Activated T-cell treated with anti-CD3 and anti-CD28 coated beads, Interleukin-2, amount 50 U/mL, for 72 hours (primary cell): ENCODE data around the gene CDKN1A. TPM values are rescaled to one million over a fixed set of nuclear protein-coding genes. Genes with fewer than 3 reads are reported as not detected.
A peak's percentile ranks its signal among the peaks of the same experiment; 100 is the strongest.

ENCODE experiments used
- ATAC-seq, 2 donors: fragments of 150-1000 bp; cut with Tn5 transposase; replicated peaks in 1 of 2; 2 replicates each; pipeline ENCODE4 v1.10.0; 2021; ENCODE audit warnings: moderate library complexity in 2 of 2, mild to moderate bottlenecking in 1 of 2
- DNase-seq, 2 donors: peaks; one replicate each; pipeline ENCODE4 v3.0.0; 2021 to 2022; ENCODE audit warnings: mixed read lengths in 1 of 2
- H3K27ac Mint-ChIP-seq: one replicate; pipeline ENCODE4 v1.8.0; 2022; ENCODE audit warnings: mild to moderate bottlenecking, moderate library complexity, mixed read lengths
- H3K27me3 Mint-ChIP-seq: one replicate; pipeline ENCODE4 v1.8.0; 2022; ENCODE audit warnings: low read depth, mixed read lengths
- H3K36me3 Mint-ChIP-seq, 2 donors: one replicate each; pipeline ENCODE4 v1.8.0; 2022; ENCODE audit warnings: mixed read lengths in 2 of 2, mild to moderate bottlenecking in 1 of 2; ENCODE audit not compliant: insufficient read depth in 2 of 2
- H3K4me1 Mint-ChIP-seq: one replicate; pipeline ENCODE4 v1.8.0; 2022; ENCODE audit warnings: low read depth, mixed read lengths
- H3K4me3 Mint-ChIP-seq, 2 donors: one replicate each; pipeline ENCODE4 v1.8.0; 2022; ENCODE audit warnings: mild to moderate bottlenecking in 2 of 2, mixed read lengths in 2 of 2, moderate library complexity in 2 of 2
- H3K9me3 Mint-ChIP-seq, 2 donors: one replicate each; pipeline ENCODE4 v1.8.0; 2022; ENCODE audit warnings: mixed read lengths in 2 of 2
- total RNA-seq, 2 donors: library from RNA; stranded (reverse); gene quantifications; one replicate each; pipeline ENCODE4 v1.2.3, GENCODE V29; 2022

The CDKN1A gene
- total RNA-seq, 2 donors from 2014 or later, result 59.9 to 60.4 TPM

- Mint-ChIP-seq H3K9me3 (no peaks in the 10 kb centered on the region), H3K4me1 (peaks cover 5% of the 10 kb centered on the region), H3K27ac (no peak overlapping the region), H3K4me3 (no peak overlapping the region), H3K36me3 (no peaks in the 10 kb centered on the region), H3K27me3 (peaks cover 27% of the 10 kb centered on the region)
- DNase-seq (no peak), ATAC-seq (peak in 1 of 2 donors; percentile 20)
Observed at GRCh38 chr6:36662380-36662779, 16.1 kb upstream of the CDKN1A start.

DNA sequence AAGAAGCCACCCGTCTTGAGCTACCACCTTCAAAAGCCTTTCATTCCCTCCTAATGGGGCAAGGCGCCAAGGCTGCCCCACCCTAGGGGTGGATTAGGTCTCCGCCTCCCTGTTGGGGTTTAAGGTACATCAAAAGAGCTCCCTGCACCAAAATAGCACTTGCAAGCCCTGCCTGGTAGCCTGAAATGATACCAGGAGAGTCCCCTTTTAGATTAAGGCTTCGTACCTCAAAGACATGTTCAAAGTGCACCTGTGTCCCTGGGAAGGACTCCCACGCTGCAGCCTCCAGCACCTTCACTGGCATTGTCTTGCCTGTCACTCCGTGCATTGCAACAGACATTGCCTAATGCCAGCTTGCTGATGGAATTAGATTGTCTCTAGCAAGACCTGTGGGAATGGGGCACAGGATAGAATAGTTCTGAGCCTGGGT lies 15.7 kb upstream of the CDKN1A start:
- peaks cover 5% of the 10 kb centered on the region for H3K4me1 Mint-ChIP-seq
- no peak overlapping the region for H3K27ac Mint-ChIP-seq
- ATAC-seq, result peak in 1 of 2 donors; percentile 24
- DNase-seq, result no peak
- no peaks in the 10 kb centered on the region for H3K9me3 Mint-ChIP-seq
- H3K27me3 Mint-ChIP-seq, result peaks cover 23% of the 10 kb centered on the region
- H3K36me3 Mint-ChIP-seq, result no peaks in the 10 kb centered on the region
- no peak overlapping the region for H3K4me3 Mint-ChIP-seq

DNA sequence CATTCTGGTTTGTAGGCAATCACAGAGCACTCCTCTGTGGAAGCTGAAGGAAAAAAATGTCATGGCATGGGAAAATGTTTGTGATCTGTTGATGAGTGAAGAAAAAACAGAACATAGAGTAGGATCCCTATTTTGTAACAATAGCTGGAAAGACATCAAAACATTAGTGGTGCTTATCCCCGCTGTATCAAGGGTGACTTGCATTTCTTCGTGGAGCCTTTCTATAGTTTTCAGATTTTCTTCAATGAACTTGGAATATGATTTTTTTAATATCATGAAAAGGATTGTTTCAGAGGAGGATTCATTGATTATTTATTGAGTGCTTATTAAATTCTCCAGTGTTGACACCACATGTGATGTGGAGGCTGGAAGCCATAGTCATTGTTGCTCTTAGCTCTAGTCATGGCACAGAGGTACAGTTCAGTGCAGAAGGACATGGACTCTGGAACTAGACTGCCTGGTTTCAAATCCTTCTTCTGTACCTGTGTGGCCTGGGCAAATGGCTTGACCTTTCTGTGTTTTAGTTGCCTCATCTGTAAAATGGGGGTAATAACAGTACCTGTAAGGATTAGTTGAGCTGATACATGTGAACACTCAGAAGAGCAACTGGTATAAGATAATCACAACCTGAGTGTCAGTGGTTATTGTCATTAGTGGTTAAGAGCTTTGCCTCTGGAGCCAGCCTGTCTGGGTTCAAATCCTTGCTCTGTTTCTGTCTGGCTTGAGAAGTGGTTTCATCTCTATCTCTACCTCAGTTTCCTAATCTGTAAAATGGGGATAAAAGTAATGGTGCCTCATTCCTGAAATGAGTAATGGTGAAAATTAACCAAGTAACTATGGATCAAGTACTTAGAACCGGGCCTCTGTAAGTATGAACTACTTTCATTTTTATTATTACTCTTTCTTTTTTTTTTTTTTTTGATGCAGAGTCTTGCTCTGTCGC lies 14.7 kb upstream of the CDKN1A start:
- no peak for DNase-seq
- Mint-ChIP-seq H3K9me3 (no peaks in the 10 kb centered on the region), H3K27me3 (peaks cover 19% of the 10 kb centered on the region), H3K4me1 (peaks cover 5% of the 10 kb centered on the region), H3K4me3 (no peak overlapping the region), H3K27ac (no peak overlapping the region), H3K36me3 (no peaks in the 10 kb centered on the region)
- peak in 1 of 2 donors; percentile 41 for ATAC-seq

- no peak for ATAC-seq
- Mint-ChIP-seq H3K4me3 (no peak overlapping the region), H3K9me3 (no peaks in the 10 kb centered on the region), H3K4me1 (peaks cover 5% of the 10 kb centered on the region), H3K27me3 (peaks cover 9% of the 10 kb centered on the region), H3K36me3 (no peaks in the 10 kb centered on the region), H3K27ac (no peak overlapping the region)
- no peak for DNase-seq
Observed at GRCh38 chr6:36665180-36665579, 13.3 kb upstream of the CDKN1A start.

GRCh38 chr6:36666287-36666686 lies 12.2 kb upstream of the CDKN1A start:
- Mint-ChIP-seq H3K27me3 (peaks cover 9% of the 10 kb centered on the region), H3K4me1 (peaks cover 5% of the 10 kb centered on the region), H3K27ac (no peak overlapping the region), H3K9me3 (no peaks in the 10 kb centered on the region), H3K36me3 (no peaks in the 10 kb centered on the region), H3K4me3 (no peak overlapping the region)
- no peak for ATAC-seq
- no peak for DNase-seq

DNA sequence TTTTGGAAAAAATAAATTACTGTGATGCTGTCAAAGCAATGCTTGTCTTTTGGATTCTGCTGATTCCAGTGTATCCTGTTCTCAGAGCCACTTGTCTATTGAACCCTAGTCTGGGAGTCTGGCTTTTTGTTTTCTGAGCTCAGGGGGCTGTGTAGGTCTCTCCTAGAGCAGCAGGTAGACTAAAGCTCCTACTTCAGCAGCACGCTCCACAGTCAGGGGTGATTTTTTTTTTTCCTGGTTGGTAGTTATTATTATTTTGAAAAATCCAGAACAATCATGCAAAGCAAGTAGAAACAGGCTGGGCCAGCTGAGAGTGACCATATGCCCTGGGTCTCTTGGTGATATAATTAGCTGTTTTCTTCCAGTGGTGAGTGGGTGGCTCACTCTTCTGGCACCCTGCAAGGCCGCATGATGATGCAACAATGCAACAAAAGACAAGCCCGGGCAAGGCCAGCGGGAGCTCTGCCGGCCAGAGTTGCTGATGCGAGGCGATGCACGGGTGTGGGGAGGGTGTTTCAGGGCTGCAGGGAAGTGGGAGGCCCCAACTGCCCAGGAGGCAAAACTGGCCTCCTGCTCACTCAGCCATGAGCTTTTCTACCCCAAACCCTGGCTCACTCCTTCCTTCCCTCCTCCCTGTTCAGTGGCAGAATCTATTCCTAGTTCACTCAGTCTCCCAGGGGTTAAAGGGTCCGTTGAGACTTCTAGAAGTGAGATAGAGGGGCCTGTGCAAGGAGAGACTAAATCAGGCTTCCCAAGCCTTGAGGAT lies 11.5 kb upstream of the CDKN1A start:
- H3K4me1 Mint-ChIP-seq, result peaks cover 5% of the 10 kb centered on the region
- peaks cover 9% of the 10 kb centered on the region for H3K27me3 Mint-ChIP-seq
- H3K36me3 Mint-ChIP-seq, result no peaks in the 10 kb centered on the region
- ATAC-seq (no peak), DNase-seq (no peak)
- no peaks in the 10 kb centered on the region for H3K9me3 Mint-ChIP-seq
- H3K27ac Mint-ChIP-seq, result no peak overlapping the region
- no peak overlapping the region for H3K4me3 Mint-ChIP-seq

DNA sequence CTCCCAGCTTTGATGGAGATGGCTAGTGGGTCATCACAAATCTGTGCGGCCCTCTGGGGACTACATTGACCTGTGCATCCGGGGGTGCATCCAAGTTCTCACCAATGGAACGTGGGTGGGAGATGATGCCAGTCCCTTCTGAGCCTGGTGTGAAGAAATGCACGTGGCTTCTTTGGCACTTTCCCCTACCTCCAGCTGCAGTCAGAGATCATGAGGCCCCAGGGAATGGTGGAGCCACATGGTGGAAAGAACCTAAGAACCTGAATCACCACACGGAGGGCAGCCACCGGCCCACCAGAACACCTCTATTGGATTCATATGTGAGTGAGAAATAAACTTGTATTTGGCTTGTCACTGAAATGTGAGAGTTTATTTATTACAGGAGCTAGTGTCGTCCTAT lies 9.9 kb upstream of the CDKN1A start:
- peaks cover under 1% of the 10 kb centered on the region for H3K27me3 Mint-ChIP-seq
- no peaks in the 10 kb centered on the region for H3K9me3 Mint-ChIP-seq
- H3K4me1 Mint-ChIP-seq, result peaks cover 5% of the 10 kb centered on the region
- ATAC-seq (no peak), DNase-seq (no peak)
- H3K4me3 Mint-ChIP-seq, result no peak overlapping the region
- no peaks in the 10 kb centered on the region for H3K36me3 Mint-ChIP-seq
- H3K27ac Mint-ChIP-seq, result no peak overlapping the region

DNA sequence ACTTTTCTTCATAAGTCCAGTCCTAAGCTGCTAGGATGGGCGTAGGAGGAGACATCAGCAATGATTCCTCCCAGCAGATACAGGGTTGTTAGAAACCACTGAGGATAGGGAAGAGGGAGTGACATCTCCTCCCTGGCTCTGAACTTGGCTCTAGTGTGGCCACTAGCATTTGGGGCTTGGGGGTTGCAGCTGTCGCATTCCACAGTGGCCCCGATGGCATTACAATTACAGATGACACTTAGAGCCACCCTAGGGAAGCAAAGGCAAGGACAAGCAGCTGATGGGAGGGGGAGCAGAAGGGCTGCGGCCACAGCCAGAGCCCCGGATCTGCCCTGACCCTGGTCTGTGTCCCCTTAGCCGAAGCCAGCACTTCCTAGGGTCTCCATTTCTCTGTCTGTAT lies 9.5 kb upstream of the CDKN1A start:
- H3K4me3 Mint-ChIP-seq, result no peak overlapping the region
- peaks cover 4% of the 10 kb centered on the region for H3K4me1 Mint-ChIP-seq
- ATAC-seq (no peak), DNase-seq (no peak)
- no peaks in the 10 kb centered on the region for H3K9me3 Mint-ChIP-seq
- no peak overlapping the region for H3K27ac Mint-ChIP-seq
- no peaks in the 10 kb centered on the region for H3K27me3 Mint-ChIP-seq
- no peaks in the 10 kb centered on the region for H3K36me3 Mint-ChIP-seq

DNA sequence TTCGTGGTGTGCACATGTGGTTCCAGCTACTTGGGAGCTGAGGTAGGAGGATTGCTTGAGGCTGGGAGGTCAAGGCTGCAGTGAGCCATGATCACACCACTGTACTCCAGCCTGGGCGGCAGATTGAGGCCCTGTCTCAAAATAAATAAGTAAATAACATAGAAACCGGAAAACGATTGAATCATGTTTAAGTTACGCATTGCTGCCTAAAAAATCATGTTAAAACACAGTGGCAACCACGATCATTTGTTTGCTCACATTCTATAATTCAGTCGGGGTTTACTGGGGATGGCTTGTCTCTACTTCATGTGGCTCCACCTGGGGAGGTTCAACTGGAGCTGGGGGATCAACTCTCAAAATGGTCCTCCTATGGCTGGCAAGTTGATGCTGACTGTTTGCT lies 8.2 kb upstream of the CDKN1A start:
- H3K4me1 Mint-ChIP-seq, result no peaks in the 10 kb centered on the region
- DNase-seq (no peak), ATAC-seq (no peak)
- no peaks in the 10 kb centered on the region for H3K9me3 Mint-ChIP-seq
- no peaks in the 10 kb centered on the region for H3K27me3 Mint-ChIP-seq
- no peak overlapping the region for H3K27ac Mint-ChIP-seq
- no peaks in the 10 kb centered on the region for H3K36me3 Mint-ChIP-seq
- no peak overlapping the region for H3K4me3 Mint-ChIP-seq

- Mint-ChIP-seq H3K4me1 (peaks cover 14% of the 10 kb centered on the region), H3K4me3 (no peak overlapping the region), H3K36me3 (no peaks in the 10 kb centered on the region), H3K27ac (no peak overlapping the region), H3K9me3 (no peaks in the 10 kb centered on the region), H3K27me3 (peaks cover under 1% of the 10 kb centered on the region)
- ATAC-seq (no peak), DNase-seq (no peak)
Observed at GRCh38 chr6:36671687-36672375, 6.7 kb upstream of the CDKN1A start.

GRCh38 chr6:36673882-36674281 lies 4.6 kb upstream of the CDKN1A start:
- Mint-ChIP-seq H3K4me1 (peaks cover 34% of the 10 kb centered on the region), H3K36me3 (peaks cover 3 to 4% of the 10 kb centered on the region in 2 donors), H3K4me3 (no peak overlapping the region), H3K9me3 (no peaks in the 10 kb centered on the region), H3K27ac (no peak overlapping the region), H3K27me3 (peaks cover 8% of the 10 kb centered on the region)
- ATAC-seq (no peak), DNase-seq (no peak)

GRCh38 chr6:36674942-36675341 lies 3.6 kb upstream of the CDKN1A start:
- H3K36me3 Mint-ChIP-seq, result peaks cover 3 to 4% of the 10 kb centered on the region in 2 donors
- peaks cover 36% of the 10 kb centered on the region for H3K4me1 Mint-ChIP-seq
- H3K27ac Mint-ChIP-seq, result no peak overlapping the region
- DNase-seq (no peak), ATAC-seq (no peak)
- no peak overlapping the region for H3K4me3 Mint-ChIP-seq
- no peaks in the 10 kb centered on the region for H3K9me3 Mint-ChIP-seq
- H3K27me3 Mint-ChIP-seq, result peaks cover 8% of the 10 kb centered on the region
